B cell (primary cell): ENCODE data around the gene POLR3G. TPM values are rescaled to one million over a fixed set of nuclear protein-coding genes. Genes with fewer than 3 reads are reported as not detected.

Experiments
- ATAC-seq: fragments of 200-7000 bp; cut with Tn5 transposase; one replicate; pipeline ENCODE4 v1.10.0; 2021; ENCODE audit warnings: low read depth, mild to moderate bottlenecking, moderate number of reproducible peaks, moderate library complexity
- CTCF ChIA-PET: fragments of 350-600 bp; sonication (Branson Sonifier 250); formaldehyde crosslinking; loops from one replicate; lab custom pipeline; 2021; ENCODE audit warnings: antibody characterized with exemption, inconsistent platforms; lab: Charles Lee
- POLR2A ChIA-PET: fragments of 350-600 bp; sonication (Branson Sonifier 250); formaldehyde crosslinking; loops from one replicate; lab custom pipeline; 2021; ENCODE audit warnings: antibody characterized with exemption; lab: Charles Lee
- DNase-seq: peaks from one replicate; pipeline ENCODE4 v3.0.0; 2013
- H2AFZ ChIP-seq: 2 replicates; pipeline ENCODE4 v1.6.1; 2012; ENCODE audit warnings: mild to moderate bottlenecking, low read depth, low read length; ENCODE audit not compliant: insufficient read depth, poor library complexity, severe bottlenecking
- H3K27ac ChIP-seq, 2 donors: 1 replicate in 1 of 2; 2 replicates in 1 of 2; pipeline ENCODE4 v1.5.1; 2012 to 2013; ENCODE audit warnings: low read length in 2 of 2, mild to moderate bottlenecking in 2 of 2, moderate library complexity in 1 of 2
- H3K27me3 ChIP-seq, 4 experiments: fragments of 200-600 bp in 1 of 4; sonication (generic) in 1 of 4; replicated peaks in 1 of 4; 1 replicate in 2 of 4; 2 replicates in 2 of 4; pipeline versions ENCODE4 v1.6.1 to v1.7.0; 2013 to 2016; ENCODE audit warnings: low read length in 3 of 4, mild to moderate bottlenecking in 2 of 4, mixed read lengths in 1 of 4, moderate library complexity in 1 of 4; ENCODE audit not compliant: insufficient read depth in 4 of 4, control insufficient read depth in 3 of 4; ENCODE audit errors: control extremely low read depth in 1 of 4
- H3K36me3 ChIP-seq, 2 experiments: replicated peaks in 1 of 2; 1 replicate in 1 of 2; 2 replicates in 1 of 2; pipeline versions ENCODE4 v1.6.1 to v1.7.1; 2013; ENCODE audit warnings: low read length in 1 of 2; ENCODE audit not compliant: insufficient read depth in 2 of 2, control insufficient read depth in 1 of 2; ENCODE audit errors: control extremely low read depth in 1 of 2, extremely low read depth in 1 of 2
- H3K4me1 ChIP-seq, 2 donors: fragments of 200-600 bp in 1 of 2; sonication (generic) in 1 of 2; 1 replicate in 1 of 2; 2 replicates in 1 of 2; pipeline versions ENCODE4 v1.5.1 to v1.6.1; 2013 to 2017; ENCODE audit warnings: low read length in 2 of 2; ENCODE audit not compliant: control insufficient read depth in 2 of 2, insufficient read depth in 2 of 2
- H3K4me2 ChIP-seq: replicated peaks from 2 replicates; pipeline ENCODE3; 2012; ENCODE audit warnings: mild to moderate bottlenecking, low read depth, low read length; ENCODE audit not compliant: poor library complexity, severe bottlenecking
- H3K4me3 ChIP-seq, 5 experiments: fragments of 200-600 bp in 1 of 5; sonication (generic) in 1 of 5; 1 replicate in 3 of 5; 2 replicates in 2 of 5; pipeline versions ENCODE4 v1.5.1 to v1.7.0; 2011 to 2016; ENCODE audit warnings: low read length in 4 of 5, mild to moderate bottlenecking in 4 of 5, low read depth in 2 of 5, control low read depth in 1 of 5, moderate library complexity in 1 of 5; ENCODE audit not compliant: insufficient read depth in 1 of 5; ENCODE audit errors: control extremely low read depth in 1 of 5, extremely low read depth in 1 of 5
- H3K79me2 ChIP-seq: fragments of 200-600 bp; sonication (generic); one replicate; pipeline ENCODE4 v1.6.0; 2016; ENCODE audit warnings: low read length; ENCODE audit not compliant: control insufficient read depth, insufficient read depth
- H3K9ac ChIP-seq: fragments of 200-600 bp; sonication (generic); 2 replicates; pipeline ENCODE4 v1.6.1; 2017; ENCODE audit warnings: mild to moderate bottlenecking, low read length, moderate library complexity
- H3K9me3 ChIP-seq, 3 donors: one replicate each; pipeline versions ENCODE4 v1.6.1 to v1.7.1; 2013; ENCODE audit warnings: low read length in 2 of 3; ENCODE audit not compliant: control insufficient read depth in 2 of 3, insufficient read depth in 1 of 3; ENCODE audit errors: control extremely low read depth in 1 of 3
- H4K20me1 ChIP-seq: 2 replicates; pipeline ENCODE4 v1.6.0; 2012; ENCODE audit warnings: mild to moderate bottlenecking, low read length; ENCODE audit not compliant: insufficient read depth, control insufficient read depth, poor library complexity, severe bottlenecking
- H3K27ac Mint-ChIP-seq: one replicate; pipeline ENCODE4 v1.8.0; 2021; ENCODE audit warnings: mixed read lengths
- H3K27me3 Mint-ChIP-seq: one replicate; pipeline ENCODE4 v1.8.0; 2021; ENCODE audit warnings: mixed read lengths
- H3K4me1 Mint-ChIP-seq: one replicate; pipeline ENCODE4 v1.8.0; 2021; ENCODE audit warnings: mixed read lengths
- H3K4me3 Mint-ChIP-seq: one replicate; pipeline ENCODE4 v1.8.0; 2021; ENCODE audit warnings: mixed read lengths
- H3K9me3 Mint-ChIP-seq: one replicate; pipeline ENCODE4 v1.8.0; 2022; ENCODE audit warnings: mixed read lengths; ENCODE audit not compliant: insufficient read depth
- CTCF ChIP-seq: fragments of 200-600 bp; IDR thresholded peaks from one replicate; pipeline ENCODE4 v1.8.0; 2022; ENCODE audit warnings: antibody characterized with exemption, mild to moderate bottlenecking
- EZH2 ChIP-seq: IDR thresholded peaks from 2 replicates; pipeline ENCODE4 v1.6.1; 2012; ENCODE audit warnings: borderline replicate concordance, low read depth, mild to moderate bottlenecking, moderate library complexity, low read length; ENCODE audit not compliant: insufficient read depth, poor library complexity, severe bottlenecking
- intact Hi-C: fragments of 100-400 bp; cut with micrococcal nuclease; formaldehyde crosslinking; loops from one replicate; pipeline ENCODE4 v1.10.0; 2022
- polyA plus RNA-seq: library from polyadenylated mRNA; depleted of rRNA; stranded (reverse); fragments of >200 nt; gene quantifications from 2 replicates; pipeline ENCODE4 v1.2.3, GENCODE V29; 2012
- total RNA-seq, 2 donors: library from RNA; stranded (reverse); fragments of 120-200 nt in 1 of 2; gene quantifications; 1 replicate in 1 of 2; 2 replicates in 1 of 2; pipeline versions ENCODE4 v1.2.3 to v1.2.4, GENCODE V29; 2013 to 2022

The POLR3G gene
- total and polyA plus RNA-seq, 2 donors (not counting 1 experiment from before 2014, with no cell fraction given), result 0.52 to 2.3 TPM

- H2AFZ ChIP-seq, result no peak overlapping the region
- POLR2A ChIA-PET, result no interaction called here
- peaks cover 19% of the 10 kb centered on the region for H3K4me1 Mint-ChIP-seq
Measured at GRCh38 chr5:90553711-90554110, 79.0 kb downstream of the POLR3G start.

More at GRCh38 chr5:90553711-90554110, 79.0 kb downstream of the POLR3G start:
- Histone ChIP-seq H3K36me3 (no peaks in the 10 kb centered on the region), H4K20me1 (no peaks in the 10 kb centered on the region), H3K4me2 (no peak overlapping the region), H3K27me3 (peaks cover 0 to 38% (median 16%) of the 10 kb centered on the region in 4 experiments), H3K4me3 (no peak overlapping the region), H3K27ac (no peak overlapping the region), H3K9ac (no peak overlapping the region), H3K79me2 (no peaks in the 10 kb centered on the region), H3K9me3 (peaks cover 0 to 10% (median 1%) of the 10 kb centered on the region in 3 donors), H3K4me1 (peaks cover 9 to 11% of the 10 kb centered on the region in 2 donors)
- H3K4me3 Mint-ChIP-seq, result no peak overlapping the region
- no peak for DNase-seq
- CTCF ChIA-PET, result no interaction called here
- TF ChIP-seq EZH2 (no peak), CTCF (no peak)
- ATAC-seq, result no peak
- H3K9me3 Mint-ChIP-seq, result no peaks in the 10 kb centered on the region
- intact Hi-C loops, result no loop called here
- H3K27ac Mint-ChIP-seq, result no peak overlapping the region
- peaks cover 50% of the 10 kb centered on the region for H3K27me3 Mint-ChIP-seq
